Transverse colon (tissue), 4 donors: ENCODE results near the gene DLX3. TPM values are rescaled to one million over a fixed set of nuclear protein-coding genes. Genes with fewer than 3 reads are reported as not detected.

ENCODE experiments used
- DNase-seq: peaks from one replicate; pipeline ENCODE4 v3.0.0-alpha.2; 2019
- H3K27ac ChIP-seq, 4 donors: fragments of 200-600 bp; sonication (generic); 2 replicates each; pipeline ENCODE4 v1.5.1; 2016 to 2018; ENCODE audit warnings: inconsistent platforms in 4 of 4
- H3K27me3 ChIP-seq: fragments of 200-600 bp; sonication (generic); 2 replicates; pipeline ENCODE4 v1.5.1; 2017; ENCODE audit warnings: inconsistent platforms
- H3K36me3 ChIP-seq, 4 donors: fragments of 200-600 bp; sonication (generic); 2 replicates each; pipeline ENCODE4 v1.5.1; 2017 to 2019; ENCODE audit warnings: inconsistent platforms in 4 of 4
- H3K4me1 ChIP-seq, 4 donors: fragments of 200-600 bp; sonication (generic); 2 replicates each; pipeline ENCODE4 v1.5.1; 2017 to 2020; ENCODE audit warnings: inconsistent platforms in 4 of 4
- H3K4me3 ChIP-seq, 4 donors: fragments of 200-600 bp; sonication (generic); 1 replicate in 1 of 4; 2 replicates in 3 of 4; pipeline versions ENCODE4 v1.5.1 to v1.6.1; 2017 to 2019; ENCODE audit warnings: inconsistent platforms in 4 of 4
- H3K9me3 ChIP-seq, 2 donors: fragments of 200-600 bp; sonication (generic); 2 replicates each; pipeline ENCODE4 v1.5.1; 2017 to 2019; ENCODE audit warnings: inconsistent platforms in 2 of 2
- CTCF ChIP-seq, 5 experiments: fragments of 200-600 bp in 3 of 5; fragments of 450-650 bp in 2 of 5; sonication (generic) in 3 of 5; IDR thresholded peaks; 1 replicate in 2 of 5; 2 replicates in 3 of 5; pipeline ENCODE4 v1.5.1; 2016 to 2017; ENCODE audit warnings: antibody characterized with exemption in 5 of 5, inconsistent platforms in 3 of 5, mild to moderate bottlenecking in 2 of 5, moderate library complexity in 1 of 5
- EP300 ChIP-seq: sonication (generic); formaldehyde crosslinking; IDR thresholded peaks from one replicate; pipeline ENCODE4 v1.6.1; 2017; ENCODE audit warnings: antibody characterized with exemption, low read depth
- POLR2A ChIP-seq: fragments of 450-650 bp; IDR thresholded peaks from one replicate; pipeline ENCODE4 v1.6.1; 2016; ENCODE audit warnings: antibody characterized with exemption, mild to moderate bottlenecking, moderate library complexity
- POLR2AphosphoS5 ChIP-seq, 3 donors: sonication (generic); formaldehyde crosslinking; IDR thresholded peaks; one replicate each; pipeline ENCODE4 v1.6.1; 2016; ENCODE audit warnings: antibody characterized with exemption in 3 of 3
- WGBS, 2 donors: methylation state at CpG; one replicate each; pipeline ENCODE4 v1.1.5; 2018; ENCODE audit warnings: low coverage in 1 of 2; 5-methylcytosine and 5-hydroxymethylcytosine counted together
- in situ Hi-C, 4 donors: fragments of 200-750 bp; cut with MboI; loops; one replicate each; pipeline versions ENCODE4 v1.15.0 to v1.15.1; 2017; ENCODE audit warnings: low sequenced_read_pairs in 3 of 4, low pct_ligation_motif_present in 1 of 4, low pct_unique_long_range_greater_than_20kb in 1 of 4
- intact Hi-C: fragments of 100-400 bp; cut with DNase I; formaldehyde crosslinking; loops from one replicate; pipeline ENCODE4 v1.15.1; 2023; ENCODE audit warnings: low total_unique reads
- total RNA-seq, 4 donors: library from RNA; depleted of rRNA; stranded (reverse); fragments of >200 nt; gene quantifications; one replicate each; pipeline ENCODE4 v1.1.0, GENCODE V29; 2016

The DLX3 gene
- total RNA-seq, 4 donors from 2014 or later, result not detected

DNA sequence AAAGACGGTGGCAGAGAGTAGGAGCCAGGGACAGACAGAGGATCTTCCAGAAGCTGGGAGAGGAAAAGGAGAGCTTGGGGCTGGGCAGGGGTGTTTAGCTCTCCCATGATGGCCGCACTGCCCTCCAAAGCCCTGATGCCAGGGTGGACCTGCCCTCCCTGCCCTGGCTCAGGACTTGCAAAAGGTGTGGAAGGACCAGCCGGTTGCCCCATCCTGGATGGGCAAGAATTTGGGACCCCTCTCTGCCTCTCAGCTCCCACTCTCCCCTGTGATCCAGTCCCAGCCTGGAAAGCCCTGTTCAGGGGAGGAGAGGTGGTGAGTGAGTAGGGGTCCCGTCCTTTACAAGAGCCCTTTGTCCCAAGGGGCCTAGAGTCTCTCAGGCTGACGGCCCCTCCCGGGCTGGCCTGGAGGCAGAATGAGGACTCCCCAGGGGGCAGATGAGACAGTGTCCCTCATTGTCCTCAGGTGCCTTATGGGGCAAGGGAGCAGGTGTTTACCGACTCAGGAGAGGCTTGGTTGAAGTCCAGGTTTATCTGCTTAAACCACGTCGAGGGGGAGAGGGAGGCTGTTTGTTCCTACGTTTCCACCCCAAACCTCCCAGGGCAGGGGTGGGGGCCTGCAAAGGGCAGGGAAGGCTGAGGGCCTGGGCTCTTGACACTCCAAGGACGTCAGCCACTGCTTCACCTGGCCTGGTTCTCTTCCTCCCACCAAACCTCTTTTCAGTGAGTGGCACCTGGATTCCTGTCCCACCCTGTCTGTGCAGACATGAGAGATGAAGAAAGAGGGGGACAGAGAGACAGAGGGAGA, 41.6 kb upstream of the DLX3 start:
- peak overlapping the region; percentile 39 to 80 (median 50) for H3K27ac ChIP-seq
- TF ChIP-seq POLR2AphosphoS5 (IDR thresholded peaks at IDR 0.05) (no peak), POLR2A (no peak), EP300 (no peak), CTCF (IDR thresholded peaks at IDR 0.05) (no peak)
- intact Hi-C loops (no loop called here), in situ Hi-C loops (no loop called here)
- H3K9me3 ChIP-seq, result no peaks in the 10 kb centered on the region
- peaks cover 12 to 43% (median 18%) of the 10 kb centered on the region in 4 donors for H3K4me1 ChIP-seq
- no peaks in the 10 kb centered on the region for H3K36me3 ChIP-seq
- no peak overlapping the region for H3K4me3 ChIP-seq
- H3K27me3 ChIP-seq, result no peaks in the 10 kb centered on the region
- no peak for DNase-seq
- WGBS, 2 donors, result 39% methylated on average over 11 of the region's 11 CpGs; no CpG with 5 or more reads in 1 of the 2 donors

GRCh38 chr17:50035945-50036344, 40.9 kb upstream of the DLX3 start:
- no peak overlapping the region for H3K4me3 ChIP-seq
- H3K36me3 ChIP-seq, result no peaks in the 10 kb centered on the region
- no peak for DNase-seq
- in situ Hi-C loops (no loop called here), intact Hi-C loops (no loop called here)
- peak overlapping the region in 1 of 4 donors; percentile 80 for H3K27ac ChIP-seq
- WGBS, 2 donors, result 80% methylated on average over 1 of the region's 1 CpG; no CpG with 5 or more reads in 1 of the 2 donors
- TF ChIP-seq POLR2AphosphoS5 (IDR thresholded peaks at IDR 0.05), result no peak
- TF ChIP-seq EP300, result no peak
- no peak for TF ChIP-seq CTCF (IDR thresholded peaks at IDR 0.05)
- no peak for TF ChIP-seq POLR2A
- H3K4me1 ChIP-seq, result peaks cover 12 to 43% (median 18%) of the 10 kb centered on the region in 4 donors
- no peaks in the 10 kb centered on the region for H3K27me3 ChIP-seq
- H3K9me3 ChIP-seq, result no peaks in the 10 kb centered on the region

DNA sequence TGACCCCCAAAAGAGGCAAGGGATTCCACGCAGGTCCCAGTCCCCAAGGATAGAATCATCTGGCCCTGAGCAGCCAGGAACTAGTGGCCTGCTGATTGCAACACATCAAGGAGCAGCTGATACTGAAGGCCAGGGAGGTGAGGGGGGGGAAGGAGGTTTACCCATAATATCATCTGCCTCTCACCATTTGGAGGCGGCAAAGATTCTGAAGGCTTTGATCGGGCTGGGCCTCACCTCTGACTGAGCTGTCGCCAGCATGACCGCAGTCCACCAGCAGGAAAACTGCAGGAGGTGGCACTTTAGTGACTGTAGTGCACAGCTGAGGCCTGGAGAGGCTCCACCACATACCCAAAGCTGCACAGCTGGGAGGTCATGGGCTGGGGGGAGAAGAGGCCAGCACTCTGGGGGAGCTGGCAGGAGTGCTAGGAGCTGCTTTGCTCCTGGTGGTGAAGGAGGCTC, 40.4 kb upstream of the DLX3 start:
- Histone ChIP-seq H3K27me3 (no peaks in the 10 kb centered on the region), H3K4me1 (peaks cover 12 to 43% (median 18%) of the 10 kb centered on the region in 4 donors), H3K36me3 (no peaks in the 10 kb centered on the region), H3K9me3 (no peaks in the 10 kb centered on the region), H3K4me3 (no peak overlapping the region), H3K27ac (peak overlapping the region in 1 of 4 donors; percentile 30)
- 81% methylated on average over 5 of the region's 5 CpGs; no CpG with 5 or more reads in 1 of the 2 donors for WGBS, 2 donors
- in situ Hi-C loops (no loop called here), intact Hi-C loops (no loop called here)
- no peak for DNase-seq
- TF ChIP-seq CTCF (IDR thresholded peaks at IDR 0.05) (no peak), EP300 (no peak), POLR2AphosphoS5 (IDR thresholded peaks at IDR 0.05) (no peak), POLR2A (no peak)

DNA sequence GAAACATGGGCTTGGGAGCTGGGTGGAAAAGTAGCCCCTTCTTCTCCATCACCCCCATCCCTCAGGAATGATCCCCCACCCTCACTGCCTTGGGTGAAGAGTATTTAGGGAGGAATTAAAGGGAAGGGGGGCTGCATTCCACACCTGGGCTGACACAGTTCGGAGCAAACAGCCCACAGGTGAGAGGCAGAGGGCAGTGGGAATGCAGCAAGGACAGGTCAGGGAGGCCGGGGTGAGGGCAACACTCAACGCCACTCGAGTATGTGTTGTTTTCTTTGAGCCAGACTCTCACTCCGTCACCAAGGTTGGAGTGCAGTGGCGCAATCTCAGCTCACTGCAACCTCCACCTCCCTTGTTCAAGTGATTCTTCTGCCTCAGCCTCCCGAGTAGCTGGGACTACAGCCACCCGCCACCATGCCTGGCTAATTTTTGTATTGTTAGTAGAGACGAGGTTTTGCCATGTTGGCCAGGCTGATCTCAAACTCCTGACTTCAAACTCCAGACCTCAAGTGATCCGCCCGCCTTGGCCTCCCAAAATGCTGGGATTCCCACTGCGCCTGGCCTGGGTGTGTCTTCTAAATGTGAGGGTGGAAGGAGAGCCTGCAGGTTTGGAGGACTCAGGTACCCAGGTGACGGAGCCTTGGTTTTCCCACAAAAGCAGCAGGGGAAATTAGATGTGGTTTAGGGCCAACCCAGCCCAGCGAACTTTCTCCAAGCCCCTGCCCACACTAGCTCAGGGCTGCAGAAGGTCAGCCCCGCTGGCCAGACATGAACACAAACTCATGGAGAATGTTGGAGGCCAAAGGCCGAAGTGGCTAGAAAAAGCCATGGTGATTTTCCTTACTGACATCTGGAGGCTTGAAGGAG, 39.7 kb upstream of the DLX3 start:
- TF ChIP-seq CTCF (IDR thresholded peaks at IDR 0.05) (no peak), POLR2AphosphoS5 (IDR thresholded peaks at IDR 0.05) (no peak), POLR2A (no peak), EP300 (no peak)
- WGBS, 2 donors, result 80% methylated on average over 16 of the region's 16 CpGs; no CpG with 5 or more reads in 1 of the 2 donors
- Histone ChIP-seq H3K9me3 (no peaks in the 10 kb centered on the region), H3K4me1 (peaks cover 12 to 43% (median 18%) of the 10 kb centered on the region in 4 donors), H3K36me3 (no peaks in the 10 kb centered on the region), H3K27me3 (no peaks in the 10 kb centered on the region), H3K27ac (peak overlapping the region in 2 of 4 donors; percentile 6 to 23), H3K4me3 (no peak overlapping the region)
- intact Hi-C loops, result no loop called here
- no peak for DNase-seq
- in situ Hi-C loops, result no loop called here
